Stimulated activated CD4-positive, alpha-beta T cell treated with anti-CD3 and anti-CD28 coated beads, Interleukin-1b, Interleukin-23, amount 100 ng/mL, for 24 hours (primary cell): ENCODE results near the gene CWC25.
"Not testable (repeated sequence)": the region's sequence is repeated elsewhere in the genome, so short reads cannot be mapped to it uniquely, and the experiment has no call there.

Experiments used
- DNase-seq, 4 experiments: peaks; one replicate each; pipeline ENCODE4 v3.0.0-alpha.2; 2020; ENCODE audit warnings: low read depth in 4 of 4, low spot score in 1 of 4

The CWC25 gene

DNA sequence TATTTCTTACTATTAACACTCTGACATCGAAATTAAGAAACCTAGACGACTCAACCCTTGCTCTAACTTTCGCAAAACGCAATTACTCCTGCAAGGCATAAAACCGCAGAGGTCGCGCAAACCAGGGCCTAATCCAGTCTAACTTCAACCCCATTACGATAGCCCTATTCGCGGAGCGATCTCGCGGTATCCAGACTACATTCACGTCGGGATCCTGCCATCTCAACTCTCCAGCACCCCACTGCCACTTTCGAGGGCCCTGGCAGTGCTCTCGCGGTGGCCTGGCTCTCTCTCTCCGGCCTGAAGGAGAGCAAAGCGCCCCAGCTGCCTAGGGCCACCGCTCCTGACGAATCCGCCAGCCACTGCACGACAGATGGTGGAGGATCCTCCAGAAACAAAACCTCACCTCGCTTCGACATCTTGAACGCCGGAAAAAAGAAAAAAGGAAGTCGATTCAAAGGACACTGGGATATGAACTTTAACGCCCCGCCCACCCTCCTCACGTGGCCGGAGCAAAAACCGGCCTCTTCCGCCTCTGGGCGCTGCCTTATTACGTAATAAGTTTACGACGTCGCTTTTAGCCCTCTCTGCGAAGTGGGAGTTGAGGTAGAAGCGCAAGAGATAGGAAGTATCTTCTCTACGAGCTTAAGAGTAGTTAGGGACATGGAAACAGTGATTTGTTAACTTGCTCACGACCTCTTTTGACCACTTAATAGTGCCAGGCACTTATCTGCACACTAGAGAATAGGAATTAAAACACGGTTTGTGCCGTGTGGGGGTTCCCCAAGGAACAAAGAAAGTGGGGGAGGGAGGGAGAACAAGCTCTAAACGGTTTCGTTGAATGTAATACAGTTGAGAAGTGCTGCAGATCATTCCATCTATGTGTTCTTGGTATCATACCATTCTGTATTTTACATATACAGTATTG, 28.4 kb upstream of the CWC25 start, which contains the start of gene RPL23:
Gene RPL23 (minus strand): TSS at position 430 of the 928 bp plus-strand sequence. CDS start 11 bp downstream, at position 419.
- DNase-seq = peak; percentile 82 to 87 (median 84)

DNA sequence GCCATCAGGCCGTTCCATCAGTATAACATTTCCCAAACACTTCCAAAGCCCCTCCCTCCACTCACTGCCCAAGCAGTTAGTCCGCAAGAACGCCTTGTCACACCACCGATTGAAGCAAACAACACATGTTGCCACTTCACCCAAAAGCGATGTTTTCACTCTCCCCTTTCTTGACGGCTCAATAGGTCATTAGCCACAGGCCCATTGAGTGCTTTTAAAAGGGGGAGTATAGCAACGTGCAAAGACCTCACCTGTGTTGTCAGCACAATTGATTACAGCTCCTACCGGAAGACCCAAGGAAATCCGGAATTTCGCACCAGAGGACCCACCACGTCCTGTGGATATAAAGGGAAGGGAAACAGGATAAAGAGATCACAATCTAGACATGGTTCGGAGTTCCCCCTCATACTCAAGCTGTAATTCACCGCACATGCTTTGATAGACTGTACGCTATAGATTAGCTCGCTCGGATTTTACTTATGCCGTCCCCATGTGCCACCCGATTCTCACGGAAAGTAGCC, 27.7 kb upstream of the CWC25 start:
- no peak for DNase-seq

DNA sequence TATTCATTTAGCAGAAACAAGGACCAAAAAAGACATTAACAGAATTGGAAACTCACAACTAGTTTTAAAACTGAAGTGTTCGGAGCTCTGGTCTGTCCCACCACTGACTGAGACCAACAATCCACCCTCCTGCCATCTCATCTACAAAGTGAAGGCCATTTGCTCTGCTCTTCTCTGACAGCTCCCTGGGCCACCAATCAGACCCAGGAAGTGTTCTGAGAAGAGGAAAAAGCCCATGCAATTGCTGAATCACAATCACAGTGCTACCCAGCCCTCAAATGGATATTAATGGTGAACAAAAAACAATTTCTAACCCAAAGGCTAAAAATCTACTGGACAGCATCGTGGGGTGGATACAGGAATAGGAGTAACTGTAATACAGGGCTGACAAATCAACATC, 26.3 kb upstream of the CWC25 start:
- DNase-seq = no peak

DNA sequence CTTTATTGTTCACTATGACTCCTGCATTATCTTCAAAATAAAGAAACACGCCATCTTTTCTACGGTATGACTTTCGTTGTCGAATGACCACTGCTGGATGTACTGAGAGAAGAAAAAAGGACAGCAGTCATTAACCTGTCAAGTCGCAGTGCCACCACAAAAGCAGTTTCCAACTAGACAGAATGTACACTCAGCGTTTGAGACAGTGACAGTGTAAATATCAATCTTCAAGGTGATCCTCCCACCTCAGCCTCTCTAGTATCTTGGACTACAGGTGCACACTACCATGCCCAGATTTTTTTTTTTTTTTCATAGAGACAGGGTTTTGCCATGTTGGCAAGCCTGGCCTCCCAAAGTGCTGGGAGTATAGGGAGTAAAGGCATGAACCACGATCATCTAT, 25.3 kb upstream of the CWC25 start:
- DNase-seq = no peak

DNA sequence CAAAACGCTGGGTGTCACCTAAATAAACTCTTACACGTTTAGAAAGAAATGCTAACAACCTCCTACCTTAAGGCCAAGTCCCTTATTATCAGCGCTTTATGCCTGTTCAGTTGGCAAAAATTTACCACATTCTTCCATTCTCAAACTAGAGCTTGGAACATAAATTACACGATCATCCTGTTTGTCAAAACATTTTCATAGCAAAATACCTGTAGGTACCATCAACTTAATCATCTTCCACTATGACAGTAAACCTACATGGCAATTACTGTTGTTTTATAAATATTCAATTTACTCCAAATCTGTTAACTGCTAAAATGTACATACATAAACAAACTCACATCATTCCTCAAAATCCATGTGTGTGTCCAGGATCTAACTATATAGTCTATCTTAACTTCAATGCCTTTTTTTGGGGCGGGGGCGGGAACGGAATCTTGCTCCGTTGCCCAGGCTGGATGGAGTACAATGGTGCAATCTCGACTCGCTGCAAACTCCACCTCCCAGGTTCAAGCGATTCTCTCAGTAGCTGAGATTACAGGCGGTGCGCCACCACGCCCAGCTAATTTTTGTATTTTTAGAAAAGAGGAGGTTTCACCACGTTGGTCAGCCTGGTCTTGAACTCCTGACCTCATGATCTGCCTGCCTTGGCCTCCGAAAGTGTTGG, 24.0 kb upstream of the CWC25 start:
- no peak for DNase-seq

DNA sequence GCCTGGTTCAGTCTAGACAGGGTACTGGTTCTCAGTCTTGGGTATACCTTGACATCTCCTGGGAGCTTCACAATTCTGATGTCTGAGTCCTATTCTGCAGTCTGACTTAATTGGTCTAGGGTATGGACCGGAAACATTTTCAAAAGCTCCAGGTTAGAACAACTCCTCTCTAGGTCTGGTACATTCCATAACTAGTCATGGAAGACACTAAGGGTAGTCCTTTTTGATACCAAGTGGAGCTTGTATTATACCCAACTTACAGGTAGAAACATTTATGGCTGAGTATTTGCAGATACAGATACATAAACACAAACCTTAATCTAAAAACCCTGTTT, 23.4 kb upstream of the CWC25 start:
- no peak for DNase-seq

DNA sequence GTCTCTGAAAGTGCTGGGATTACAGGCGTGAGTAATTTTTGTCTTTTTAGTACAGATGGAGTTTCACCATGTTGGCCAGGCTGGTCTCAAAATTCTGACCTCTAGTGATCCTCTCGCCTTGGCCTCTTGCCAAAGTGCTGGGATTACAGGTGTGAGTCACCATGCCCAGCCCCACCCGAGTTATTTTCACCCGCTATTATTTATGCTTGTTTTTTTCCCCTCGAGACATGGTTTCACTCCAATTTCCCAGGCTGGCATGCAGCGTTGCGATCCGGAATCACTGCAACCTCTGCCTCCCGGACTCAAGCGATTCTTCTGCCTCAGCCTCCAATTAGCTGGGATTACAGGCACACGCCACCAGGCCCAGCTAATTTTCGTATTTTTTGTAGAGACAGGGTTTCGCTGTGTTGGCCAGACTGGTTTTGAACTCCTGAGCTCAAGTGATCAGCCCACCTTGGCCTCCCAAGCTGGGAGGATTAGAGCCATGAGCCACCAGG, 19.2 kb upstream of the CWC25 start:
- DNase-seq = no peak

DNA sequence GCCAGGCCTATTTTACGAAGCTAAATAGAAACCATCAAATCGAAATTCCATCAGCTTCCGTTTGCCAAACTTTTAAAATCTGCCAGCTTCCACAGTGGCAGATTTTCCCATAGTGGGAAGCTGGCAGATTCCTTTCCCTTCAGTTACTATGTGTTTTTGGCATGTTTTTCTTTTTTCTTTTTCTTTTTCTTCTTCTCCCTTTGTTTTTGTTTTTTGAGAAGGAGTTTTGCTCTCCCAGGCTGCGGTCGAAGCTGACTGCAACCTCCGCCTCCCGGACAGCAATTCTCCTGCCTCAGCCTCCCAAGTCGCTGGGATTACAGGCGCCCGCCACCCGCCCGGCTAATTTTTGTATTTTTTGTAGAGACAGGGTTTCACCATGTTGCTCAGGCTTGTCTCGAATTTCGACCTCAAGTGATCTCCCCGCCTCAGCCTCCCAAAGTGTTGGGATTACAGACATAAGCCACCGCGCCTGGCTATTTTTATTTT, 684 bp upstream of the CWC25 start:
- no peak for DNase-seq

DNA sequence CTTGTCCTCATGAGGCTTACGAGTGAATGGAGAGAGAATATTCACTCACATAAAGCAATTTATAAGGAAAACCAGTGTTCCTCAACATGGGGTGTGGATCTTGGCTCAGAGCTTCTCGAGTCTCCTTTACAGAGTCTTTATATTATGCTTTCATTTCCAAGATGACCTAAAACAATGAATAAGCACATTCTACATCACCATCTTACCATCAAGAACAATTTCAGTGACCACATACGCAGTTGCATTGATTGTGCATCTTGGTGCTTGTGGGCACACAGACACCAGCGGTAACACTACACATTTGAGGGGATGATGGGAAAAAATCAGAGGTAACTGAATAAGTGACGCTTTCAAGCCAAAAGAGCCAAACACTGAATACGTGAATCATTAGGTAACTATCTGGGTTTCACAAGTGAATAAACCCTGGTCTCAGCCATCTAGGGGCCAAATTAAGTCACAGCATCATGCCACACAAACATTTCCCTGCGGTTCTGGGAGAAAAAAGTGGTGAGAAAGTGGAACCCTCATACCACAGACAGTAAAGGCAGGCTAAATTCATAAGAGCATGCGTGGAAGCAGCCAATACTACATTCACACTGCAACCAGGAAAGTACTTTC, 9.4 kb downstream of the CWC25 start:
- peak in 1 of 4 experiments; percentile 11 for DNase-seq

DNA sequence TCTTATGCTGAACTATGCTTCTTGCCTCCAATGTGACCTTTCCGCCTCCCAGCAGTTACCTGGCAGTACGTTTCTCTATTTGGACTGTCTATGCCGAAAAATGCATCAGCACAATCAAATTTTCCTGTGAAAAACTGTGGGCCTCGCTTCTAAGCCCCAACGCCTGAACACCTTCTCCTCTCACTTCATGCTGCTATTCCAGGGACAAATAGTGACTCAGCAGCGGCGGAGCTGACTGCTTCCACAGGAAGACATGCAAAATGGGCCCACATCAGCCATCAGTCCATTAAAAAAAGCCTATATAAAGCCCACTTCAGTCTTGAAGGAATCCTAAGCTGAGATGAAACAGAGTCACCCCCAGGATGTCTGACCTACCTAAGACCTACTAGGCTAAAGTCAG, 15.3 kb downstream of the CWC25 start:
- no peak for DNase-seq

DNA sequence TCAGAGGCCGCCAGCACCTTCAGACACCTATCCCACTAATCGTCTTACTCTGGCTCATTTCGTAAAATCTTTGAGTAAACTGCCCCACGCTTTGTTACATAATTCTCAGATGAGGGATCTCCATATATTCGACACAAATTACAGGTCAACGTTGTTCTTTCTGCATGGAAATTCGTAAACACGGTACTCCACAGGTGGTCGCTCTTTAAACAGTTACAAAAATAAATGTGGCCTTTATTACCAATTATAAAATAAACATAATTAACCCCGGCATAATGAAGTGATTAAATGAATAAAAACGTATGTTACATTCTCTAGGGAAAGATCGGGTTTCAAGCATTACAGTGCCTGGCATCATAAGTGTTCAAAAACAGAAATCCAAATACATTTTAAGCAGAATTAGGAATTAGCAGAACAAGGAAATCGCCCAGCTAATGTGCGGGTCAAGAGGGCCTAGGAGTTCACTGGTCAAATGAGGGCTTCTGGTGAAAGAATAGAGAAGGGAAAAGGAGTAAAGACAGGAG, 24.8 kb downstream of the CWC25 start:
- no peak for DNase-seq

DNA sequence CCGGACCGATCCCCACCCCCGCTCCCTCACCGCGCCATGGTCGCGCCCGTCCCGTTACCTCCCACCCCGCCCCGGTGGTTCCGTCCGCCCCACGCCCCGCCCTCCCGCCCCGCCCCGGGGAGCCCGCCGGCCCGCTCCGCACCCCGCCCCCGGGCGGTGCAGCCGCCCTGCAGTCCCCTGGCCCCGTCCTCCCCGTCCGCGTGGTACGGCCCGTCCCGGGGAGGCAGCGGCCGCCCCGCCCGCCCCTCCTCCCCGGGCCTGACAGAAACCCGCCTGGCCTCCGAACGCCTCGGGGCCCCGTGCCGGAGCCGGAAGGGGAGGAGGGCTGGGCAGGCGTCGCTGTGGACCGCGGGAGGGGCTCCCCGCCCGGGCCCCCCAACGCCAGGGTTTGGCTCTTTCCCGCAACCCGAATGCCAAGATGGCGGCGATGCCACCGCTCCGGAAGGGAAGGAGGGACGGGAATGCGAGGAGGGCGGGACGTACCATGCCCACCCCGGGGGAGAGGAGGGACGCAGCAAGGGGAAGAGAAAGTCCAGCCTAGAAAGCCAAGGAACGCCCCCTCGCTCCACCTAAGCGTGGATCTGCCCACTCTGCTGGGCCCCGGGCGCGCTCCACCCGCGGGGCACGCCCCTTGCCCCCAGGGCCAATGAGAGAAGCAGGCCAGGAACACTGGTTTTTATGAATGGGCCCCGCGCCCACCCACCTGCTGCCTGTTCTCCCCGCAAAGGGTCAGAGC, 25.5 kb downstream of the CWC25 start, which contains the start of gene PIP4K2B:
Gene PIP4K2B (minus strand): TSS at position 56 of the 736 bp plus-strand sequence. CDS start 132 bp downstream, outside the sequence.
- peak; percentile 57 to 90 (median 73) for DNase-seq

DNA sequence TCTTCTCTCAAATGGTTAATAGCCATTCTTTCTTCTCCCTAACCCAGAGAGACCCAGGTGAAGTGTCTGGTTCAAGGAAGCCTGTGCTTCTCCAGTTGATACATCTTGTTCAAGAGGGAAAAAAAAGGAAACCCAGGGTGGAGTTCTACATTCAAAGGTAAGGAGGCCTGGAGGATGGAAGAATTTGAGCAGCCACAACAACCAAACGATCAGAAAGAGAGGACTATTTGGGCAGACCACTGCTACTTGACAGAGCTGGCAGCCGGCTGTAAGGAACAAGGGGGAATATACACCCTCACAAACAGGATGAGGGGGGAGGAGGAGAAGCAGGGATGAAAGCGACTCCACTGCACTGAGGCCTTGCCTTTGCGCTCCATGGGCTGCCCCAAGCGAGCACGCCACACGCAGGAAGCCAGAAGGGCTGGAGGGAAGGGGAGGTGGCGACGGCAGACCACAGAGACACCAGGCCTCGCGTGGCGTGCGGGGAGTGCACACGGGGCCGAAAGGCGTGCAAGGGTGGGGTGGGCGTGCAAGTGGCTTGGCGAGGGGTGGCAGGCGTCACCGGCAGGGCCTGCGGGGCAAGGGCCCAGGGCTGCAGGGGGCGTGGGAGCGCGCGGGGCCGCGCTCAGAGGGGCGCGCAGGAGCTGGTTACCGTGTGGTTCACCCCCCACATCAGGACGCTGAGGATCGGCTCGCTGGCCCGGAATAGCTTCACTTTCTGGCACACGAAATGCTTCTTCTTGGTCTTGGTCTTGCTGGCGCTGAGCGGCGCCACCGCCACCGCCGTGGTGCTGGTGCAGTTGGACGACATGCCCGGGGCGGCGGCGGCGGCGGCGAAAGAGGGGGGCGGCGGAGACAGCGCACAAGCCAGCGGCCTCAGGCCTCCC, 26.3 kb downstream of the CWC25 start:
- DNase-seq = peak; percentile 5 to 33 (median 20)

DNA sequence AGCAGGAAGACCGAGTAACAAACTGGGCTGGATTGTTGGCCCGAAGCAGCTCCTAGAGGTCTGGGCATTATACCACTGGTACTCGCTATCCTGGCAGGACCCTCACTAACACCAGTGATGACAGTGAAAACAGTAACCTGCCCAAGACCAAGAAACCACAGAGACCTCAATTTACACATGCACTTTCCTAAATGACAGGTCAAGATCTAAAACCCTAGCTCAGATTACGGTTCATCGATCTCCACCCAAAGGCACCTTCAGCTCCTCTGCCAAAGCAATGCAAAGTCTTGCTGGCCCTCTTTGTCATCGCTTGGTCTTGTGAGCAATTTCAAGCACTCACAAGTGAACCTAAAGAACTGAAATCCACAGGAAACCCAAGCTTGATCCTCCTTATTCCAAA, 27.3 kb downstream of the CWC25 start:
- no peak for DNase-seq

DNA sequence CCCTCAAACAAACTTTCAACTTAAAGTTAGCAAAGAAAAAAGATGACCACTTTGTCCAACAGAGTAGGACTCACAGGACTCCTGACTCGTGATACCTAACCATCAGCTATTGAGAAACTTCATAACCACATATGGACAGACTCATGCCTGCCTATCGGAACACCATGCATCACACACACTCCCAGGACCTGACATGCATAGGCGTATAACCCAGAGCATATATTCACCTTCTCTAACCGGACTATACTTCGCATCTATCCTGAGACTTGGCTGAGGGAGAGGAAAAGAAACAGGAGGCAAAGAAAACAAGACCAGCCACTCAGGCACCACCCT, 28.0 kb downstream of the CWC25 start:
- DNase-seq = no peak

DNA sequence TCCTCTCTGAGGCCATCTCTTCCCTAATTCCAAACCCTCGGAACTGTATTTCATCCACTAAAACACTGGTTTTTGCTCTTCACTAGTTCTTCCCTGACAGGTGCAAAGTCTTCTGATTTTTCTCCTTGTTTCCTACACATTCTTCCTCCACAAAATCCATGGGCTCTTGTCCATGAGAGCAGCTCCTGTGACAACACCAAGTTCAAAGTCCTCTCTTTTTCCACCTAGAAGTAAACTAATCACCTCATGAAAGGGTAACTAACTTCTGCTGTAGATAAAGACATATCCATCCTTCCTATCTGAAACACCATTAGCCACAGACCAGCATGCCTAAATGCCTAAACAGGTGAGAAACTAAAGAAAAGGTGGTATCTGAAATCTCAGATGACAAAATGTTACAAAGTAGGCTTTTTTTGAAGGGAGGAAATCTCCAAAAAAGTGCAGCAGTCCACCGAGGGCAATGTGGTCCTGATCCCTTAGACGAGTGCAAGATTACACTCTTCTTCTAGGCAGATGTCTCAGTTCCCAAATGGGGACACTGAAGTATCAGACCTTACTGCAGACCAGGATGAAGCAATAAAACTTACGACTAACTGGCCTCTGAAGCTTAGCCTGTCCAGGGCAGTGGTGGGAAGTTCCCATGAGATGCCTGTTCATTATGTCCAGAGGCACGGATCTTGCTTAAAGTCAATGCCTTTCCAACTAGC, 28.5 kb downstream of the CWC25 start:
- DNase-seq = no peak

DNA sequence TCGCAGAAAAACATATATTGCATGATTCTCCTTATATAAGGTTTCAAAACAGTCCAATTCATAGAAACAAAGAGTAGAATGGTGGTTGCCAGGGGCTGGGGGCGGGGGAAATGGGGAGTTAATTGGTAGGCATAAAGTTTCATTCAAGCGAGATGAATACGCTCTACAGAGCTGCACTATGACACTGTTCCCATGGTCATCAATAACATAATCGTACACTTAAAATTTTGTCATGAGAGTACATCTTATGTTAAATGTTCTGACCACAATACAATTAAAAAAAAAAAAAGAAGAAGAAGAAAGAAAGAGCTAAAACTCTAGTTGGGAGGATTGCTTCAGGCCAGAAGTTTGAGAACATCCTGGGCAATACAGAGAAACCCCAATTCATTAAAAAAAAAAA, 30.9 kb downstream of the CWC25 start:
- no peak for DNase-seq

DNA sequence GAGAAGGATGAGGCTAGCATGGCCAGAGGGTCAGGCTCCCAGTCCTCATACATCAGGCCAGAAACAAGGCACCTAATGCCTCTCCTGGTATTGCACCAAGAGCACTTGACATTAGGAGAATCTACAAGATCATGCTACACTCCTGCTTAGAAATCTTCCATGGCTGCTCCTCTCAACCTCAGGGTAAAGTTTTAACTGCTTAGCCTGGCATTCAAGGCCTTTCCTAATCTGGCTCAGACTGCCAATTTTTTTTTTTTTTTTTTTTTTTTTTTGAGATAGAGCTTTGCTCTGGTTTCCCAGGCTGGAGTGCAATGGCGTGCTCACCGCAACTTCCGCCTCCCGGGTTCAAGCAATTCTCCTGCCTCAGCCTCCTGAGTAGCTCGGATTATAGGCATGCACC, 34.0 kb downstream of the CWC25 start:
- no peak for DNase-seq

DNA sequence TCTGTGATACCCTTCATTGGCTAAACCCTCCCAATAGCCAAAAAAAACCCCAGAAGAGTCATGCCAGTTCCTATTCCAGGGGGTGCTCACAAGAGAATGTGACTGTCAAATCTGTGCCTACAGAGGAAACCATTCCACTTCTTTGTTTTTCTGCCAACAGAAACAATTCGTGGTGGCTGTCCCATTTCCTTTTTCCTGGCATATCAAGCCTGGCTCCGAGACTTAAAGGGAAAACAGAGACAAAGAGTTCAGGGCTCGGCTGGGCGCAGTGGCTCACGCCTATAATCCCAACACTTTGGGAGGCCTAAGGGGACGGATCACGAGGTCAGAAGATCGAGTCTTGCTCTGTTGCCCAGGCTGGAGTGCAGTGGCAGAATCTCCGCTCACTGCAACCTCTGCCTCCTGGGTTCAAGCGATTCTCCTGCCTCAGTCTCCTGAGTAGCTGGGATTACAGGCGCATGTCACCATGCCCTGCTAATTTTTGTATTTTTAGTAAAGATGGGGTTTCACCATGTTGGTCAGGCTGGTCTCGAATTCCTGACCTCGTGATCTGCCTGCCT, 34.9 kb downstream of the CWC25 start:
- DNase-seq = not testable (repeated sequence)
